PC-3 (cell line): ENCODE measurements around the gene EIF2AK3.

ENCODE experiments used
- EZH2phosphoT487 ChIP-seq: fragments of 300-600 bp; sonication (generic); IDR thresholded peaks from 2 replicates; pipeline ENCODE4 v1.6.1; 2018; ENCODE audit warnings: mild to moderate bottlenecking, antibody characterized with exemption, low read length, borderline replicate concordance
- TF ChIP-seq, protein P1 (sequence below): fragments of 300-600 bp; sonication (generic); conservative IDR thresholded peaks from 2 replicates; pipeline ENCODE4 v1.5.1; 2017; ENCODE audit warnings: antibody characterized with exemption, low read depth, mild to moderate bottlenecking, low read length

DNA sequence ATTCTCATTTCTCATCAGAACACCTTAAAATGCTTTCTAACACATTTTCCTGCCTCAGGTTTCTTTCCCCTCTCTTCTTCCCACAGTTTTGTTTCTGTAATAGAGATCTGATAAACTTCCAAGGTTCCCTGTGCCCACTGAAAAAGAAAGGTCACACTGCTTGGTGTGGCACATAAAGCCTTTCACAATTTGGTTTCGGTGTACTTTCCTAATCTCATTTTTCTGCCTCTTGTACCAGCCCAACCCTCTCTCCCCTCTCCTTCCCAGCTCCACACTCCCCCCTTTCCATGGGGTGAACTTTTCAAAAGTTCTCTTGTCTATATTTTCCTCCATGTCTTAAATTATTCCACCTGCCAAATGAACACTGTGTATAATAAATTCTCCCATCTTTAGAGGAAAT is 7.2 kb downstream of the EIF2AK3 start:
- TF ChIP-seq, protein P1, sequence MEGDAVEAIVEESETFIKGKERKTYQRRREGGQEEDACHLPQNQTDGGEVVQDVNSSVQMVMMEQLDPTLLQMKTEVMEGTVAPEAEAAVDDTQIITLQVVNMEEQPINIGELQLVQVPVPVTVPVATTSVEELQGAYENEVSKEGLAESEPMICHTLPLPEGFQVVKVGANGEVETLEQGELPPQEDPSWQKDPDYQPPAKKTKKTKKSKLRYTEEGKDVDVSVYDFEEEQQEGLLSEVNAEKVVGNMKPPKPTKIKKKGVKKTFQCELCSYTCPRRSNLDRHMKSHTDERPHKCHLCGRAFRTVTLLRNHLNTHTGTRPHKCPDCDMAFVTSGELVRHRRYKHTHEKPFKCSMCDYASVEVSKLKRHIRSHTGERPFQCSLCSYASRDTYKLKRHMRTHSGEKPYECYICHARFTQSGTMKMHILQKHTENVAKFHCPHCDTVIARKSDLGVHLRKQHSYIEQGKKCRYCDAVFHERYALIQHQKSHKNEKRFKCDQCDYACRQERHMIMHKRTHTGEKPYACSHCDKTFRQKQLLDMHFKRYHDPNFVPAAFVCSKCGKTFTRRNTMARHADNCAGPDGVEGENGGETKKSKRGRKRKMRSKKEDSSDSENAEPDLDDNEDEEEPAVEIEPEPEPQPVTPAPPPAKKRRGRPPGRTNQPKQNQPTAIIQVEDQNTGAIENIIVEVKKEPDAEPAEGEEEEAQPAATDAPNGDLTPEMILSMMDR, result no peak
- no peak for TF ChIP-seq EZH2phosphoT487
